ENCODE measurements around the gene ZNF365.
A peak's percentile ranks its signal among the peaks of the same experiment; 100 is the strongest.

ZNF365 gene

DNA sequence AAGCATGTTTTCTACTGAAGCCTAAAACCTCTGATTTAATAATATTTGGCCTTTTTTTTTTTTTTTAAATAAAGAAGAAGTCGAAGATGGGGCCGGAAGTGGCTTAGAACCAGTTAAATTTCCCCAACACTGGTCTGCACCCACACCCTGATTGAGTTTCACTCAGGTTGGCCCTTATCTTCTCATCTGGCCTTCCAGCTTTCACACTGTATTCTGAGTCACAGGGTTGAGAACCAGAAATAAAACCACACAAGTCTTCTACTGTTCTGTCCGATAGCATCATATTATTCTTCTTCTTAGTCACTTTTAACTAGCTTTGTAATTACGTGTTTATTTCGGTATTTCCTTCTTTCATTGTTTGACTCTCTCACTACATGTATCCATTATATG is 9.9 kb downstream of the ZNF365 start:
- Histone ChIP-seq H3K4me3 (IDR thresholded peaks at IDR 0.05; ENCODE audit: insufficient read depth, low read depth, low read length) (no peak overlapping the region), H3K27me3 (ENCODE audit: insufficient read depth, low read depth) (no peaks in the 10 kb centered on the region), H3K4me2 (peak overlapping the region; percentile 68), H3K79me2 (ENCODE audit: insufficient read depth, low read depth) (no peaks in the 10 kb centered on the region), H2AFZ (ENCODE audit: low read depth) (no peak overlapping the region), H4K20me1 (ENCODE audit: insufficient read depth) (no peaks in the 10 kb centered on the region), H3K4me1 (ENCODE audit: low read depth, poor library complexity, severe bottlenecking) (peaks cover 28% of the 10 kb centered on the region), H3K9ac (no peak overlapping the region), H3K36me3 (ENCODE audit: insufficient read depth) (no peaks in the 10 kb centered on the region), H3K27ac (peak overlapping the region; percentile 31; the same call in 1 of the 2 replicates)
- TF ChIP-seq, protein P1, sequence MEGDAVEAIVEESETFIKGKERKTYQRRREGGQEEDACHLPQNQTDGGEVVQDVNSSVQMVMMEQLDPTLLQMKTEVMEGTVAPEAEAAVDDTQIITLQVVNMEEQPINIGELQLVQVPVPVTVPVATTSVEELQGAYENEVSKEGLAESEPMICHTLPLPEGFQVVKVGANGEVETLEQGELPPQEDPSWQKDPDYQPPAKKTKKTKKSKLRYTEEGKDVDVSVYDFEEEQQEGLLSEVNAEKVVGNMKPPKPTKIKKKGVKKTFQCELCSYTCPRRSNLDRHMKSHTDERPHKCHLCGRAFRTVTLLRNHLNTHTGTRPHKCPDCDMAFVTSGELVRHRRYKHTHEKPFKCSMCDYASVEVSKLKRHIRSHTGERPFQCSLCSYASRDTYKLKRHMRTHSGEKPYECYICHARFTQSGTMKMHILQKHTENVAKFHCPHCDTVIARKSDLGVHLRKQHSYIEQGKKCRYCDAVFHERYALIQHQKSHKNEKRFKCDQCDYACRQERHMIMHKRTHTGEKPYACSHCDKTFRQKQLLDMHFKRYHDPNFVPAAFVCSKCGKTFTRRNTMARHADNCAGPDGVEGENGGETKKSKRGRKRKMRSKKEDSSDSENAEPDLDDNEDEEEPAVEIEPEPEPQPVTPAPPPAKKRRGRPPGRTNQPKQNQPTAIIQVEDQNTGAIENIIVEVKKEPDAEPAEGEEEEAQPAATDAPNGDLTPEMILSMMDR (conservative IDR thresholded peaks at IDR 0.05; ENCODE audit: low read depth, low read length), result no peak

DNA sequence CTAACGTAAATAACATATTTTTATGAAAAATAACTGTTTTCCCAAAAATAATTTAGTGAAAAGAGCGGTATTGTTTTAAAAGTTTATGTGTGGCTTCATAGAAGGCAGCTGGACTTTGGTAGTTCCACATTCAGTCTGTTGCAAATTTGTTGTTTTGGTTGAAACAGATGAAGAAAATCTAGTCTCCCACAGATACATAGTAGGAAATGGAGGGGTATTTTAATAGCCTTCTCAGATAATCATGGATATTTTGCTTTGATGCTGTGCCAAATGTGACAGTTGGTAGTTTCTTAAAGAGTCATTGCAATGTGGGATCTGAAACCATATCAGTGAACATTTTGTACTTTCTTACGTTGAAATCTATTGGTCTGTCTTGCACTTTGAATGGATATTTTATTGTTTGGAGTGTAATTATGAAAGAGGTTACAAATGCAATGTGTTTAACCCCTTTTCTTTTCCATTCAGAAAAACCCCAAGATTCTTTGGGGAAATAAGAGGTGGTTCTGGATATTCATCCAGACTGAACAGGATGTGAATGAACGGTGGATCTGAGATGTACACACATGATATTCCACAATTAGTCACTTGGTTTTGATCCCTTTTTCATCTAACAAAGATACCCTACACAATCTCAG is 10.4 kb downstream of the ZNF365 start:
- no peaks in the 10 kb centered on the region for H3K27me3 ChIP-seq (ENCODE audit: insufficient read depth, low read depth)
- no peaks in the 10 kb centered on the region for H4K20me1 ChIP-seq (ENCODE audit: insufficient read depth)
- H3K4me3 ChIP-seq (IDR thresholded peaks at IDR 0.05; ENCODE audit: insufficient read depth, low read depth, low read length), result no peak overlapping the region
- TF ChIP-seq, protein P1 (conservative IDR thresholded peaks at IDR 0.05; ENCODE audit: low read depth, low read length), result no peak
- H3K9ac ChIP-seq, result no peak overlapping the region
- no peaks in the 10 kb centered on the region for H3K79me2 ChIP-seq (ENCODE audit: insufficient read depth, low read depth)
- H3K4me1 ChIP-seq (ENCODE audit: low read depth, poor library complexity, severe bottlenecking), result peaks cover 28% of the 10 kb centered on the region
- no peak overlapping the region for H2AFZ ChIP-seq (ENCODE audit: low read depth)
- H3K4me2 ChIP-seq, result peak overlapping the region; percentile 68
- H3K36me3 ChIP-seq (ENCODE audit: insufficient read depth), result no peaks in the 10 kb centered on the region
- peak overlapping the region; percentile 31; the same call in 1 of the 2 replicates for H3K27ac ChIP-seq

DNA sequence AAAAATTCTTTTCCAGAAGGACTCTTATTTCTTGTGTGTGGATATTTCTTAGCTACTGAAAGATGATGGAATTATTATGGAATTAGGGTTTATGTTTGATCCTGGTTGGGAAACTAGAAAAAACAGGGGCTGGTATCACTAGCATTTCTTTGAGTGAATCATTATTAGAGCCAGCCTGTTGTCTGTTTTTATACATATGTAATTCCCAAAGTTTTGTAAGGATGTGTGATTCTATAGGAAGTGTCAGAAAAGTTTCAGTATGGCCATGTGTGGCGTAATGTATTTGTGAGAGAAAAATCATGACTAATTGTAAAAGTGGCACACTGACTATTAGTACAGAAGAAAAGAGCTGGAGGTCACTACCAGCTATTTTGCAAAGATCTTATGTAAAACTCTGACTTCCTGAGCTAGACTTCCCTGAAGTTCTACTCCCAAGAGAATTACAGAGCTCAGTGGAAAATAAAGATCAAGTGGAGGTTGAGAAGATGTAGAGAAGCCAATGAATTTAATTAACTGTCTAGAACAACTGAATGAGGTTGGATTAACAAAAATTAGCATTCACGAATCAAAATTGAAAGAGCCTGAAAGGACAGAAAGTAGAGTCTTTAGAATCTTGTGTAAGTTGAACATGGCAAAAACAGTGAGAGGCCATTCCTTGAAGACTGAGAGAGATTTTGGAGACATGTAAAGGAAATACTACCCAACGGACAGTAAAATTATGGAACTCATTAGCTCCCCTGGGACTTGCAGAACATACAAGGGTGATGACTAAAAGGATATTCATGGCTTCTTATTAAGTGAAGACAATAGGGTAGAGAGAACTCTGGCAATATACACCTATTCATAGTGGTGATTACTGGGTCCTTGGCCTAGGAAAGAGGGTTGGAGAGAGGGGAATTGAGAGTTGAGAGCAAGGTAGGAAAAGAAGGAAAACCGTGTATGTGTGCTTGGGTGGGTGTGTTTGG is 12.5 kb downstream of the ZNF365 start:
- Histone ChIP-seq H3K27ac (no peak overlapping the region), H3K36me3 (ENCODE audit: insufficient read depth) (no peaks in the 10 kb centered on the region), H4K20me1 (ENCODE audit: insufficient read depth) (no peaks in the 10 kb centered on the region), H3K4me1 (ENCODE audit: low read depth, poor library complexity, severe bottlenecking) (peaks cover 28% of the 10 kb centered on the region), H3K79me2 (ENCODE audit: insufficient read depth, low read depth) (no peaks in the 10 kb centered on the region), H3K4me3 (IDR thresholded peaks at IDR 0.05; ENCODE audit: insufficient read depth, low read depth, low read length) (no peak overlapping the region), H3K4me2 (no peak overlapping the region), H3K9ac (no peak overlapping the region), H3K27me3 (ENCODE audit: insufficient read depth, low read depth) (no peaks in the 10 kb centered on the region), H2AFZ (ENCODE audit: low read depth) (no peak overlapping the region)
- TF ChIP-seq, protein P1 (conservative IDR thresholded peaks at IDR 0.05; ENCODE audit: low read depth, low read length), result no peak

DNA sequence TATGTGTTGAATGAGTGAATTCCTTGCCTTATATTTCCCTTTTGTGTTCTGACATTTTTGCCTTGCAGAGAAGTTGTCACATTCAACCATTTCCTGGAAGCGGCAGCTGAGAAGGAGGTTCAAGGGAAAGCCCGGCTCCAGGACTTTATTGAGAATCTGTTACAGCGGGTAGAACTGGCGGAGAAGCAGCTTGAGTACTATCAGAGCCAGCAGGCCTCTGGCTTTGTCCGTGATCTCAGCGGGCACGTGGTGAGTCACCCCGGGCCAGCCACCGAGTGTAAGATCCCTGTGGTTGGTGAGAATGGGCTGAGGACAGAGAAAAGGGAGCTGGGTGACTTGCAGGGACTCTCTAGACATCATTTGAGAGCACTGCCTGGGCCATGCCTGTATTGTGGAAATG is 14.2 kb downstream of the ZNF365 start:
- H2AFZ ChIP-seq (ENCODE audit: low read depth), result no peak overlapping the region

More for the DNA sequence above, 14.2 kb downstream of the ZNF365 start:
- Histone ChIP-seq H4K20me1 (ENCODE audit: insufficient read depth) (no peaks in the 10 kb centered on the region), H3K9ac (no peak overlapping the region), H3K4me2 (no peak overlapping the region), H3K4me3 (IDR thresholded peaks at IDR 0.05; ENCODE audit: insufficient read depth, low read depth, low read length) (no peak overlapping the region), H3K27me3 (ENCODE audit: insufficient read depth, low read depth) (no peaks in the 10 kb centered on the region), H3K79me2 (ENCODE audit: insufficient read depth, low read depth) (no peaks in the 10 kb centered on the region), H3K4me1 (ENCODE audit: low read depth, poor library complexity, severe bottlenecking) (peaks cover 27% of the 10 kb centered on the region), H3K27ac (no peak overlapping the region), H3K36me3 (ENCODE audit: insufficient read depth) (no peaks in the 10 kb centered on the region)
- TF ChIP-seq, protein P1 (conservative IDR thresholded peaks at IDR 0.05; ENCODE audit: low read depth, low read length), result no peak

Measured in KMS-11 (cell line).